Measurements from ENCODE around the gene HCAR3.
"Not testable (repeated sequence)": the region's sequence is repeated elsewhere in the genome, so short reads cannot be mapped to it uniquely, and the experiment has no call there.

The HCAR3 gene

GRCh38 chr12:122722387-122722786, 5.8 kb upstream of the HCAR3 start:
- no peak for DNase-seq (ENCODE audit: low spot score)

DNA sequence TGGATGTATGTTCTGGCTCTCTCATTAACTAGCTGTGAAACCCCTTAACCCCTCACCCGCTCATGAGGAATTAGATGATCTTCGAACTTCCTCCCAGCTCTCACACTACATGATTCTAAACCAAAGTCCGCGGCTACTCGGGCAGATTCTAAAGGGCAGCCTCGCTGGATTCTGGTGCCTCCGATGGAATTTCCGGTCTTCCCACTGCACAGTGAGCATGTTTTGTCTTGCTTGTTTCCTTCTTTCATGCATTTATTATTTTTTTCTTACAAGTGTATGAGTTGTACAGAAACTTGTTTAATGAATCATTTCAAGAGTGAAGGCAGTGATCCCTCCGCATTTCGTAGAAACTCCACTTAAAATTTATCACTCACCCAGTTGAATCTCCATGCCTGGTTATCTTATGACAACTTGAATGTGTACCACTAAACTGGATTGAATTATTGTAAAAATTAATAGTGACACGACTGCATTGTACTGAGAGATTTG, 4.5 kb upstream of the HCAR3 start:
- no peak for DNase-seq (ENCODE audit: low spot score)

- not testable (repeated sequence) for DNase-seq (ENCODE audit: low spot score)
Measured at GRCh38 chr12:122715211-122715610, 1.4 kb downstream of the HCAR3 start.

DNA sequence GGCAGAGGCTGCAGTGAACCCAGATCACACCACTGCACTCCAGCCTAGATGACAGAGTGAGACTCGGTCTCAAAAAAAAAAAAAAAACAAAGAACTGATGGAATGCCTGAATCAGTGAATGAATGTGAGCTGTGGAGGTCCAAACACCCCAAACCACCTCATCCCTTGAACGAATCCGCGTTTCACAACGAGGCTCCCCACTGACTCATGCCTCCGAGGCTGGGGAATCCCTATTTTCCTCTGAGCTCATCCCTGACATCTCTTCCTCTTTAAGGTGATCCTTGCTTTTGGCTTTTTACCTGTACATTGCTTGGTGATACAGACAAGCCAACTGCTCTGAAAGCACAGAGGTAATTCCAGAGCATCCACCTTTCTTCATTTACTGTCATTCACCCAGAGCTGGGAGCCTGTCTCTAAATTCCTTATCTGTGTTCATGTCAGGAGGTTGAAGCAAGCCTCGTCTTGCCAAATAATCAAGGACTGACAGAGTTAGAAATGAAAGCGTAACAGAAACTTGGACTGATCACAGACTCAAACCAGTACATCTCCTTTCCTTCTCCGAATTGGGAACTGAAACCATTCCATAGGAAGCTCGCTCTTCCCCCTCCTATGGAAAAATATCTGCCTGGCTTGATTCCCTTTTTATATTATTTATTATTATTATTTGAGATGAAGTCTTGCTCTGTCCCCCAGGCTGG, 3.0 kb downstream of the HCAR3 start:
- DNase-seq (ENCODE audit: low spot score), result not testable (repeated sequence)

DNA sequence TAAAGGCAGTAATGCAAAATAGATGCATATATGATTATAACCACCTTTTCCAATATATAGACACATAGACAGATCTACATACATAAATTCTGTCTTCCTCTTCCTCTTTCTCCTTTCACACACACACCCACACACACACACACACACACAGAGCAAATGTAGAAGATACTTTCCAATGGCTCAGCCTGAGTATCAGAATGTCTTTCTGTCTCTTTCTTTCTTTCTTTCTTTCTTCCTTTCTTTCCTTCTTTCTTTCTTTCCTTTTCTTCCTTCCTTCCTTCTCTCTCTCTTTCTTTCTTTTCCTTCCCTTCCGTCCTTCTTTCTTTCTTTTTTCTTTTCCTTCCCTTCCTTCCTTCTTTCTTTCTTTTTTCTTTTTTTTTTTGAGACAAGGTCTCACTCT, 5.3 kb downstream of the HCAR3 start:
- DNase-seq (ENCODE audit: low spot score), result not testable (repeated sequence)

- DNase-seq (ENCODE audit: low spot score), result not testable (repeated sequence)
Measured at GRCh38 chr12:122710341-122710740, 6.3 kb downstream of the HCAR3 start.

DNA sequence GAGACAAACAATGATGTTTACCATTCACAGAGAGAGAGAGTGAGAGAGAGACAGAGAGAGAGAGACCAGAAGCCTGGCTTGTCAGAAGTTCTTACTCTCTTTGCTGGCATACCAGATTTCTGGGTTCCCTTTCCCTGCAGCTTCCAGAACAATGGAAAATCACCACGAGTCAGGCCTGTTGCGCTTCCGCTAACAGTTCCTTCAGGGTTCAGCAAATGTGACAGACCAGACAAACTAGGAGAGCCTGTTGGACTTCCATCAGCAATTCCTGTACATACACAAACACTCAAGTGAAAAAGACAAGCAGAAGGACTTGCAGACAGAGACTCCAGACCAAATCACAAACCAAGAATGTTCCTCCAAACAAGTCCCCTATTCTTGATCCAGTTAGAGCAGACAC, 7.3 kb downstream of the HCAR3 start:
- not testable (repeated sequence) for DNase-seq (ENCODE audit: low spot score)

GRCh38 chr12:122703841-122704240, 12.8 kb downstream of the HCAR3 start:
- not testable (repeated sequence) for DNase-seq (ENCODE audit: low spot score)

- not testable (repeated sequence) for DNase-seq (ENCODE audit: low spot score)
Measured at GRCh38 chr12:122702890-122703611, 13.6 kb downstream of the HCAR3 start, which contains the start of gene HCAR2. TSS of gene HCAR2 (minus strand) at chr12:122703357. CDS start at chr12:122703283, 74 bp downstream.

- not testable (repeated sequence) for DNase-seq (ENCODE audit: low spot score)
Measured at GRCh38 chr12:122701481-122701880, 15.1 kb downstream of the HCAR3 start.

DNA sequence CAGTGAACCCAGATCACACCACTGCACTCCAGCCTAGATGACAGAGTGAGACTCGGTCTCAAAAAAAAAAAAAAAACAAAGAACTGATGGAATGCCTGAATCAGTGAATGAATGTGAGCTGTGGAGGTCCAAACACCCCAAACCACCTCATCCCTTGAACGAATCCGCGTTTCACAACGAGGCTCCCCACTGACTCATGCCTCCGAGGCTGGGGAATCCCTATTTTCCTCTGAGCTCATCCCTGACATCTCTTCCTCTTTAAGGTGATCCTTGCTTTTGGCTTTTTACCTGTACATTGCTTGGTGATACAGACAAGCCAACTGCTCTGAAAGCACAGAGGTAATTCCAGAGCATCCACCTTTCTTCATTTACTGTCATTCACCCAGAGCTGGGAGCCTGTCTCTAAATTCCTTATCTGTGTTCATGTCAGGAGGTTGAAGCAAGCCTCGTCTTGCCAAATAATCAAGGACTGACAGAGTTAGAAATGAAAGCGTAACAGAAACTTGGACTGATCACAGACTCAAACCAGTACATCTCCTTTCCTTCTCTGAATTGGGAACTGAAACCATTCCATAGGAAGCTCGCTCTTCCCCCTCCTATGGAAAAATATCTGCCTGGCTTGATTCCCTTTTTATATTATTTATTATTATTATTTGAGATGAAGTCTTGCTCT, 16.4 kb downstream of the HCAR3 start:
- DNase-seq (ENCODE audit: low spot score), result not testable (repeated sequence)

DNA sequence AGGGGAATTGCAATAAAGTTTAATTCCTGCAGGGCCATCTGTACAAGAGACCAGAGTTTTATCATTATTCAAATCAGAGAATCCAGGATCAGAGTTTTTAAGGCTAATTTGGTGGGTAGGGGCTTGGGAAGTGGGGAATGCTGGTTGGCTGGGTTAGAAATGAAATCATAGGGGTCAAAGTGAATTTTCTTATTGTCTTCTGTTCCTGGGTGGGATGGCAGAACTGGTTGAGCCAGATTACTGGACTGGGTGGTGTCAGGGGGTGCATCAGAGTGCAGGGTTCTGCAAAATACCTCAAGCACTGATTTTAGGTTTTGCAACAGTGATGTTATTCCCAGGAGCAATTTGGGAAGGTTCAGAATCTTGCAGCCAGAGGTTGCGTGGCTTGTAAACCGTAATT, 19.7 kb downstream of the HCAR3 start:
- not testable (repeated sequence) for DNase-seq (ENCODE audit: low spot score)

- DNase-seq (ENCODE audit: low spot score), result no peak
Measured at GRCh38 chr12:122691566-122691965, 25.0 kb downstream of the HCAR3 start.

DNA sequence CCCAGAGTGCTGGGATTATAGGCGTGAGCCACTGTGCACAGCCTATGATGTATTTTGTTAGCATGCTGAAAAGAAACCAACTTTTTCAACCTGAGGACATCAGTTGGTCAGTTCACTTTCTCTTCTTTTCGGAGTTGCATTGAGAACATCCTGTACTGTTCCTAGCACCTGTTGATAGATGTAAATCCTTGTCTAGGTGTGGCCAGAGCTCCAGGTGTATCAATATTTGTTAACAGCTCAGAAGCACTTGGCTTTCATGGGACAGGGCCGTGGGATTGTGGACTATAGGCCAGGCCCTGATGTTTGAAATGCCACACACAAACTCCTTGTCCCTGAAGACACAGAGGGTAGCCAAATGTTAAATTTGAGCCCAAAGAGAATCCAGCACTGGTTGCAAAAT, 28.3 kb downstream of the HCAR3 start:
- DNase-seq (ENCODE audit: low spot score), result no peak

- DNase-seq (ENCODE audit: low spot score), result no peak
Measured at GRCh38 chr12:122687086-122687485, 29.5 kb downstream of the HCAR3 start.

DNA sequence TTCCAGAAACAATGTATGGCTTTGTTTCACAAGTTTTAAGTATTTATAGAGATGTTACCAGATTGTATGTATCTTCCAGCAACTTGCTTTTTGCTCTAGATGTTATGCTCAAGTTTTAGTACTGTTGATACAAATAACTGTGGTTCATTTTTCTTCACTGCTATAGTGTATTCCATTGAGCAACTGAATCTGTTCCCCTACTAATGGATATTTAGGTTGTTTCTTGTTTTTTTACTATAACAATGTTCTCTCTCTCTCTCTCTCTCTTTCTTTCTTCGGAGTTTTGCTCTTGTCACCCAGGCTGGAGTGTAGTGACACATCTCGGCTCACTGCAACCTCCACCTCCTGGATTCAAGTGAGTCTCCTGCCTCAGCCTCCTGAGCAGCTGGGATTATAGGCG, 30.1 kb downstream of the HCAR3 start:
- no peak for DNase-seq (ENCODE audit: low spot score)

GRCh38 chr12:122684297-122684813, 32.3 kb downstream of the HCAR3 start:
- no peak for DNase-seq (ENCODE audit: low spot score)

GRCh38 chr12:122681814-122682213, 34.8 kb downstream of the HCAR3 start:
- no peak for DNase-seq (ENCODE audit: low spot score)

DNA sequence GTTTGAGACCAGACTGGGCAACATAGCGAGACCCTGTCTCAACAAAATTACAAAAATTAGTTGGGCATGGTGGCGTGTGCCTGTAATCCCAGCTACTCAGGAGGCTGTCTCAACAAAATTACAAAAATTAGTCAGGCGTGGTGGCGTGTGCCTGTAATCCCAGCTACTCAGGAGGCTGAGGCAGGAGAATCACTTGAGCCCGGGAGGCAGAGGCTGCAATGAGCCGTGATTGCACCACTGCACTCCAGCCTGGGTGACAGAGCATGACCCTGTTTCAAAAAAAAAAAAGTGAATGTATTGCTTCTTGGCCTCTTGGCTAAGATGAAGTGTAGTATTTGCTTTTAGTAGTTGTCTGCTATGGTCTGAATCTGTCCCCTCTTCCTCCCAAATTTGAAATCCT, 35.6 kb downstream of the HCAR3 start:
- not testable (repeated sequence) for DNase-seq (ENCODE audit: low spot score)

GRCh38 chr12:122676781-122677180, 39.8 kb downstream of the HCAR3 start:
- not testable (repeated sequence) for DNase-seq (ENCODE audit: low spot score)

- not testable (repeated sequence) for DNase-seq (ENCODE audit: low spot score)
Measured at GRCh38 chr12:122676015-122676414, 40.6 kb downstream of the HCAR3 start.

GRCh38 chr12:122672515-122672914, 44.1 kb downstream of the HCAR3 start:
- no peak for DNase-seq (ENCODE audit: low spot score)

Measured in iPS-NIHi11 (cell line).